ENCODE measurements around the gene ODAD4.

The ODAD4 gene

GRCh38 chr17:41939044-41939692 lies 8.8 kb downstream of the ODAD4 start:
- in situ Hi-C loops (cut with MboI; ENCODE audit: low sequenced_read_pairs): no loop called here

GRCh38 chr17:41939693-41940090 lies 9.3 kb downstream of the ODAD4 start:
- in situ Hi-C loops (cut with MboI; ENCODE audit: low sequenced_read_pairs): no loop called here

GRCh38 chr17:41941168-41941567 lies 10.8 kb downstream of the ODAD4 start:
- in situ Hi-C loops (cut with MboI; ENCODE audit: low sequenced_read_pairs): no loop called here

- in situ Hi-C loops (cut with MboI; ENCODE audit: low sequenced_read_pairs): no loop called here
Measured at GRCh38 chr17:41942626-41943373, 12.4 kb downstream of the ODAD4 start.

GRCh38 chr17:41943492-41943891 lies 13.1 kb downstream of the ODAD4 start:
- in situ Hi-C loops (cut with MboI; ENCODE audit: low sequenced_read_pairs): no loop called here

- in situ Hi-C loops (cut with MboI; ENCODE audit: low sequenced_read_pairs): no loop called here
Measured at GRCh38 chr17:41944943-41945342, 14.5 kb downstream of the ODAD4 start.

GRCh38 chr17:41948762-41949460 lies 18.5 kb downstream of the ODAD4 start:
- in situ Hi-C loops (cut with MboI; ENCODE audit: low sequenced_read_pairs): no loop called here

GRCh38 chr17:41956522-41956921 lies 26.1 kb downstream of the ODAD4 start:
- in situ Hi-C loops (cut with MboI; ENCODE audit: low sequenced_read_pairs): no loop called here

GRCh38 chr17:41957031-41957868 lies 26.8 kb downstream of the ODAD4 start:
- in situ Hi-C loops (cut with MboI; ENCODE audit: low sequenced_read_pairs): no loop called here

GRCh38 chr17:41957869-41958439 lies 27.5 kb downstream of the ODAD4 start:
- in situ Hi-C loops (cut with MboI; ENCODE audit: low sequenced_read_pairs): no loop called here

GRCh38 chr17:41959030-41959335 lies 28.6 kb downstream of the ODAD4 start:
- in situ Hi-C loops (cut with MboI; ENCODE audit: low sequenced_read_pairs): no loop called here

GRCh38 chr17:41959336-41960095 lies 29.1 kb downstream of the ODAD4 start:
- in situ Hi-C loops (cut with MboI; ENCODE audit: low sequenced_read_pairs): no loop called here

GRCh38 chr17:41962111-41962510 lies 31.7 kb downstream of the ODAD4 start:
- in situ Hi-C loops (cut with MboI; ENCODE audit: low sequenced_read_pairs): no loop called here

GRCh38 chr17:41962768-41963434 lies 32.5 kb downstream of the ODAD4 start:
- in situ Hi-C loops (cut with MboI; ENCODE audit: low sequenced_read_pairs): no loop called here

GRCh38 chr17:41965694-41966462 lies 35.5 kb downstream of the ODAD4 start:
- in situ Hi-C loops (cut with MboI; ENCODE audit: low sequenced_read_pairs): no loop called here

GRCh38 chr17:41966463-41967140 lies 36.2 kb downstream of the ODAD4 start, which contains the start of gene CNP:
Gene CNP, plus strand, starts transcription at chr17:41966795. Its CDS starts 90 bp downstream, at chr17:41966885.
- in situ Hi-C loops (cut with MboI; ENCODE audit: low sequenced_read_pairs): no loop called here

- in situ Hi-C loops (cut with MboI; ENCODE audit: low sequenced_read_pairs): no loop called here
Measured at GRCh38 chr17:41967141-41967920, 36.9 kb downstream of the ODAD4 start.
